Adrenal gland (tissue), 5 donors: Measurements from ENCODE around the gene CYP2E1.

Source experiments
- CTCF ChIP-seq, 6 experiments: fragments of 450-650 bp in 4 of 6; fragments of 200-600 bp in 2 of 6; sonication (generic) in 1 of 6; IDR thresholded peaks; 1 replicate in 5 of 6; 2 replicates in 1 of 6; pipeline versions ENCODE4 v1.5.1 to v1.8.0; 2016 to 2021; ENCODE audit warnings: antibody characterized with exemption in 6 of 6, mild to moderate bottlenecking in 2 of 6, moderate library complexity in 1 of 6
- POLR2A ChIP-seq, 2 donors: fragments of 450-650 bp; IDR thresholded peaks; one replicate each; pipeline ENCODE4 v1.6.1; 2017; ENCODE audit warnings: antibody characterized with exemption in 2 of 2, mild to moderate bottlenecking in 2 of 2, moderate library complexity in 1 of 2
- donor health status: DM: no; HTN: no; CAD: no.

GRCh38 chr10:133537546-133538545 is 10.7 kb downstream of the CYP2E1 start:
- TF ChIP-seq CTCF (IDR thresholded peaks at IDR 0.05) (no peak), POLR2A (IDR thresholded peaks at IDR 0.05) (no peak)
